ENCODE results near the gene SNTG2. TPM values are rescaled to one million over a fixed set of nuclear protein-coding genes. Genes with fewer than 3 reads are reported as not detected.

Gene SNTG2
- total RNA-seq, 3 donors from 2014 or later (not counting 1 experiment from before 2014, with no cell fraction given), result not detected

DNA sequence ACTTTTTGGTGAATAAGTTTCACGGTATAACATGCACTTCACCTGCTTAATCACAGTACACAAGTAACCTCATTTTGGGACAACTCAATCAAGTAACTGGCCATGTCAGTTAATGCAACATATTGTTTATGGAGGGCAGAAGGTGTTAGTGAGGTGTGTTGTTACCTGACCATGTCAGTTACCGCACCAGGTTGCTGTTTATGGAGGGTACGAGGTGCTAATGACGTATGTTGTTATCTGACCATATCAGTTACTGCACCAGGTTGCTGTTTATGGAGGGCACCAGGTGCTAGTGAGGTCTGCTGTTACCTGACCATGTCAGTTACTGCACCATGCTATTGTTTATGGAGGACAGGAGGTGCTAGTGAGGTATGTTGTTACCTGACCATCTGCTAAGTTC is 327.5 kb downstream of the SNTG2 start:
- no peaks in the 10 kb centered on the region for H3K36me3 ChIP-seq (ENCODE audit: control insufficient read depth, insufficient read depth, low read length)
- DNase-seq (no peak), ATAC-seq (no peak)
- H3K27me3 Mint-ChIP-seq (ENCODE audit: low read depth in 2 of 2), result peaks cover 0 to 4% of the 10 kb centered on the region in 2 donors
- no peaks in the 10 kb centered on the region for H3K9me3 ChIP-seq (ENCODE audit: control insufficient read depth, insufficient read depth, low read length)
- H3K27me3 ChIP-seq (ENCODE audit: control insufficient read depth, insufficient read depth, low read length), result no peaks in the 10 kb centered on the region
- no peak overlapping the region for H3K4me3 ChIP-seq (ENCODE audit: low read length)
- intact Hi-C loops (cut with micrococcal nuclease), result no loop called here
- H3K4me3 Mint-ChIP-seq, result no peak overlapping the region
- H3K27ac ChIP-seq (ENCODE audit: low read length), result no peak overlapping the region
- peaks cover 0 to 2% of the 10 kb centered on the region in 2 donors for H3K9me3 Mint-ChIP-seq
- no peak overlapping the region for H3K27ac Mint-ChIP-seq
- H3K4me1 ChIP-seq (ENCODE audit: control insufficient read depth, insufficient read depth, low read length), result no peaks in the 10 kb centered on the region
- WGBS (ENCODE audit: insufficient coverage), result 93% methylated on average over 4 of the region's 4 CpGs
- TF ChIP-seq, protein P1, sequence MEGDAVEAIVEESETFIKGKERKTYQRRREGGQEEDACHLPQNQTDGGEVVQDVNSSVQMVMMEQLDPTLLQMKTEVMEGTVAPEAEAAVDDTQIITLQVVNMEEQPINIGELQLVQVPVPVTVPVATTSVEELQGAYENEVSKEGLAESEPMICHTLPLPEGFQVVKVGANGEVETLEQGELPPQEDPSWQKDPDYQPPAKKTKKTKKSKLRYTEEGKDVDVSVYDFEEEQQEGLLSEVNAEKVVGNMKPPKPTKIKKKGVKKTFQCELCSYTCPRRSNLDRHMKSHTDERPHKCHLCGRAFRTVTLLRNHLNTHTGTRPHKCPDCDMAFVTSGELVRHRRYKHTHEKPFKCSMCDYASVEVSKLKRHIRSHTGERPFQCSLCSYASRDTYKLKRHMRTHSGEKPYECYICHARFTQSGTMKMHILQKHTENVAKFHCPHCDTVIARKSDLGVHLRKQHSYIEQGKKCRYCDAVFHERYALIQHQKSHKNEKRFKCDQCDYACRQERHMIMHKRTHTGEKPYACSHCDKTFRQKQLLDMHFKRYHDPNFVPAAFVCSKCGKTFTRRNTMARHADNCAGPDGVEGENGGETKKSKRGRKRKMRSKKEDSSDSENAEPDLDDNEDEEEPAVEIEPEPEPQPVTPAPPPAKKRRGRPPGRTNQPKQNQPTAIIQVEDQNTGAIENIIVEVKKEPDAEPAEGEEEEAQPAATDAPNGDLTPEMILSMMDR (IDR thresholded peaks at IDR 0.05), result no peak
- no peaks in the 10 kb centered on the region for H3K36me3 Mint-ChIP-seq
- H3K4me1 Mint-ChIP-seq, result no peaks in the 10 kb centered on the region

DNA sequence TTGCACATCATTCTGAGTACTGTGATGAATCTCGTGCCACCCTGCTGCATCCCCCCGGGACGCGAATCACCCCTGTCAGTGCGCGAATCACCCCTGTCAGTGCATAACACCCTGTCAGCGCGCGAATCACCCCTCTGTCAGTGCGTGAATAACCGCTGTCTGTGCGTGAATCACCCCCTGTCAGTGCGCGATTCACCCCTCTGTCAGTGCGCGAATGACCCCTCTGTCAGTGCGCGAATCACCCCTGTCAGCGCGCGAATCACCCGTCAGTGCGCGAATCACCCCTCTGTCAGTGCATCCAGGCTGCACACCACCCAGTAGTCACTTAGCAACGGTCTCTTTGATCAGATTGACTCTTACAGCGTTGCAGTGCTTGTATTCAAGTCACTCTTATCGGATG is 328.2 kb downstream of the SNTG2 start:
- intact Hi-C loops (cut with micrococcal nuclease), result no loop called here
- TF ChIP-seq, protein P1 (IDR thresholded peaks at IDR 0.05), result no peak
- WGBS (ENCODE audit: insufficient coverage), result 95% methylated on average over 26 of the region's 27 CpGs

DNA sequence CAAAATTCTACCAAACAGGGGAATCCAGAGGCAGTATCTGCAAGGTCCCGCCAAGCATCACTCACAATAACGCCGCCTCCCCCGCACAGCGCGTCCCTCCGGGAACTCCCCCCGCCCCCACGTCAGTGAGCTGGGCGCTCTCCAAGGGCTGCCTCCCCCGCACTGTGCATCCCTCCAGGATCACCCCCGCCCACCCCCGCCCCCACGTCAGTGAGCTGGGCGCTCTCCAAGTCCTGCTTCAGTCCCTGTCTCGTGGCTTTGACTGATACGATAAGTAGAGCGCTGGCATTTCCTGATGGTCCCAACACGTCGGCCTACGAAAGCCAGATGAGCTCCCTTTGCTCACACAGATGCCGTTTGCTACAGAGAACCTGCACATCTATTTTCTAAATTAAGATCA is 331.9 kb downstream of the SNTG2 start:
- H3K27me3 Mint-ChIP-seq (ENCODE audit: low read depth in 2 of 2), result peaks cover 0 to 4% of the 10 kb centered on the region in 2 donors
- ATAC-seq (no peak), DNase-seq (no peak)
- Histone ChIP-seq H3K27ac (ENCODE audit: low read length) (no peak overlapping the region), H3K4me3 (ENCODE audit: low read length) (no peak overlapping the region), H3K36me3 (ENCODE audit: control insufficient read depth, insufficient read depth, low read length) (no peaks in the 10 kb centered on the region), H3K27me3 (ENCODE audit: control insufficient read depth, insufficient read depth, low read length) (no peaks in the 10 kb centered on the region), H3K9me3 (ENCODE audit: control insufficient read depth, insufficient read depth, low read length) (no peaks in the 10 kb centered on the region), H3K4me1 (ENCODE audit: control insufficient read depth, insufficient read depth, low read length) (no peaks in the 10 kb centered on the region)
- intact Hi-C loops (cut with micrococcal nuclease), result no loop called here
- no peaks in the 10 kb centered on the region for H3K4me1 Mint-ChIP-seq
- no peak overlapping the region for H3K27ac Mint-ChIP-seq
- no peak overlapping the region for H3K4me3 Mint-ChIP-seq
- no peaks in the 10 kb centered on the region for H3K9me3 Mint-ChIP-seq
- TF ChIP-seq, protein P1 (IDR thresholded peaks at IDR 0.05), result no peak
- no peaks in the 10 kb centered on the region for H3K36me3 Mint-ChIP-seq
- 72% methylated on average over 22 of the region's 22 CpGs for WGBS (ENCODE audit: insufficient coverage)

More for the DNA sequence above, 328.2 kb downstream of the SNTG2 start:
- no peak overlapping the region for H3K4me3 Mint-ChIP-seq
- H3K27me3 Mint-ChIP-seq (ENCODE audit: low read depth in 2 of 2), result peaks cover 0 to 4% of the 10 kb centered on the region in 2 donors
- no peaks in the 10 kb centered on the region for H3K36me3 Mint-ChIP-seq
- no peak overlapping the region for H3K27ac Mint-ChIP-seq
- H3K27ac ChIP-seq (ENCODE audit: low read length), result no peak overlapping the region
- H3K27me3 ChIP-seq (ENCODE audit: control insufficient read depth, insufficient read depth, low read length), result no peaks in the 10 kb centered on the region
- H3K4me3 ChIP-seq (ENCODE audit: low read length), result no peak overlapping the region
- H3K4me1 ChIP-seq (ENCODE audit: control insufficient read depth, insufficient read depth, low read length), result no peaks in the 10 kb centered on the region
- H3K9me3 Mint-ChIP-seq, result peaks cover 0 to 2% of the 10 kb centered on the region in 2 donors
- no peaks in the 10 kb centered on the region for H3K9me3 ChIP-seq (ENCODE audit: control insufficient read depth, insufficient read depth, low read length)
- no peaks in the 10 kb centered on the region for H3K4me1 Mint-ChIP-seq
- DNase-seq, result no peak
- H3K36me3 ChIP-seq (ENCODE audit: control insufficient read depth, insufficient read depth, low read length), result no peaks in the 10 kb centered on the region
- no peak for ATAC-seq

All from natural killer cell (primary cell).